Effector memory CD8-positive, alpha-beta T cell (primary cell): ENCODE measurements around the gene FGF4.
"Not testable (repeated sequence)": the region's sequence is repeated elsewhere in the genome, so short reads cannot be mapped to it uniquely, and the experiment has no call there.

Source experiments
- ATAC-seq: fragments of 150-1000 bp; cut with Tn5 transposase; replicated peaks from 2 replicates; pipeline ENCODE4 v1.10.0; 2021; ENCODE audit warnings: mild to moderate bottlenecking, moderate library complexity
- DNase-seq, 3 experiments: peaks; one replicate each; pipeline ENCODE4 v3.0.0; 2021
- H3K27ac Mint-ChIP-seq, 2 donors: one replicate each; pipeline ENCODE4 v1.8.0; 2022; ENCODE audit warnings: mild to moderate bottlenecking in 2 of 2, mixed read lengths in 2 of 2, moderate library complexity in 2 of 2
- H3K27me3 Mint-ChIP-seq, 2 donors: one replicate each; pipeline ENCODE4 v1.8.0; 2022; ENCODE audit warnings: mixed read lengths in 2 of 2
- H3K36me3 Mint-ChIP-seq: one replicate; pipeline ENCODE4 v1.8.0; 2022; ENCODE audit warnings: mild to moderate bottlenecking, moderate library complexity, mixed read lengths; ENCODE audit not compliant: insufficient read depth
- H3K4me1 Mint-ChIP-seq, 2 donors: one replicate each; pipeline ENCODE4 v1.8.0; 2022; ENCODE audit warnings: low read depth in 2 of 2, mixed read lengths in 2 of 2
- H3K4me3 Mint-ChIP-seq, 2 donors: one replicate each; pipeline ENCODE4 v1.8.0; 2022; ENCODE audit warnings: mild to moderate bottlenecking in 2 of 2, mixed read lengths in 2 of 2, moderate library complexity in 2 of 2
- H3K9me3 Mint-ChIP-seq, 2 donors: one replicate each; pipeline ENCODE4 v1.8.0; 2022; ENCODE audit warnings: mixed read lengths in 2 of 2

The FGF4 gene

GRCh38 chr11:69774354-69775162 lies 583 bp downstream of the FGF4 start:
- H3K27me3 Mint-ChIP-seq: peaks cover 18 to 56% of the 10 kb centered on the region in 2 donors
- DNase-seq: no peak
- ATAC-seq: no peak

GRCh38 chr11:69773626-69774353 lies 1.4 kb downstream of the FGF4 start:
- Mint-ChIP-seq H3K36me3 (no peaks in the 10 kb centered on the region), H3K27ac (no peak overlapping the region), H3K4me3 (no peak overlapping the region), H3K9me3 (no peaks in the 10 kb centered on the region), H3K4me1 (no peaks in the 10 kb centered on the region), H3K27me3 (peaks cover 18 to 63% of the 10 kb centered on the region in 2 donors)
- DNase-seq: no peak
- ATAC-seq: no peak

More at GRCh38 chr11:69774354-69775162, 583 bp downstream of the FGF4 start:
- Mint-ChIP-seq H3K4me3 (no peak overlapping the region), H3K9me3 (no peaks in the 10 kb centered on the region), H3K36me3 (no peaks in the 10 kb centered on the region), H3K27ac (no peak overlapping the region), H3K4me1 (no peaks in the 10 kb centered on the region)

- H3K4me1 Mint-ChIP-seq: no peaks in the 10 kb centered on the region
- H3K27me3 Mint-ChIP-seq: peaks cover 4 to 59% of the 10 kb centered on the region in 2 donors
- H3K36me3 Mint-ChIP-seq: no peaks in the 10 kb centered on the region
- DNase-seq: no peak
- no peak overlapping the region for H3K4me3 Mint-ChIP-seq
- H3K9me3 Mint-ChIP-seq: no peaks in the 10 kb centered on the region
- no peak overlapping the region for H3K27ac Mint-ChIP-seq
- no peak for ATAC-seq
Observed at GRCh38 chr11:69771466-69771865, 3.7 kb downstream of the FGF4 start.

- no peak overlapping the region for H3K4me3 Mint-ChIP-seq
- H3K27ac Mint-ChIP-seq: no peak overlapping the region
- no peaks in the 10 kb centered on the region for H3K4me1 Mint-ChIP-seq
- ATAC-seq (no peak), DNase-seq (no peak)
- peaks cover 11 to 50% of the 10 kb centered on the region in 2 donors for H3K27me3 Mint-ChIP-seq
- no peaks in the 10 kb centered on the region for H3K9me3 Mint-ChIP-seq
- no peaks in the 10 kb centered on the region for H3K36me3 Mint-ChIP-seq
Observed at GRCh38 chr11:69770540-69770939, 4.6 kb downstream of the FGF4 start.

GRCh38 chr11:69765498-69765995 lies 9.6 kb downstream of the FGF4 start:
- H3K27me3 Mint-ChIP-seq: peaks cover 32 to 66% of the 10 kb centered on the region in 2 donors

GRCh38 chr11:69764918-69765317 lies 10.2 kb downstream of the FGF4 start:
- not testable (repeated sequence) for ATAC-seq

More at GRCh38 chr11:69765498-69765995, 9.6 kb downstream of the FGF4 start:
- Mint-ChIP-seq H3K36me3 (peaks cover 3% of the 10 kb centered on the region), H3K9me3 (no peaks in the 10 kb centered on the region), H3K4me3 (no peak overlapping the region), H3K27ac (no peak overlapping the region), H3K4me1 (no peaks in the 10 kb centered on the region)
- ATAC-seq (no peak), DNase-seq (no peak)

GRCh38 chr11:69760319-69760718 lies 14.8 kb downstream of the FGF4 start:
- H3K27ac Mint-ChIP-seq: no peak overlapping the region
- no peak for DNase-seq
- peaks cover 5% of the 10 kb centered on the region for H3K36me3 Mint-ChIP-seq
- no peaks in the 10 kb centered on the region for H3K4me1 Mint-ChIP-seq
- no peaks in the 10 kb centered on the region for H3K9me3 Mint-ChIP-seq
- no peak overlapping the region for H3K4me3 Mint-ChIP-seq
- ATAC-seq: no peak
- H3K27me3 Mint-ChIP-seq: peaks cover 33 to 75% of the 10 kb centered on the region in 2 donors

More at GRCh38 chr11:69764918-69765317, 10.2 kb downstream of the FGF4 start:
- H3K36me3 Mint-ChIP-seq, H3K9me3 Mint-ChIP-seq, H3K4me1 Mint-ChIP-seq, DNase-seq, H3K4me3 Mint-ChIP-seq: not testable (repeated sequence)
- peaks cover 36 to 66% of the 10 kb centered on the region in 2 donors for H3K27me3 Mint-ChIP-seq
- H3K27ac Mint-ChIP-seq: peak overlapping the region in 1 of 2 donors; percentile 65

- Mint-ChIP-seq H3K36me3 (peaks cover 11% of the 10 kb centered on the region), H3K27ac (no peak overlapping the region), H3K9me3 (no peaks in the 10 kb centered on the region), H3K4me1 (peaks cover 0 to 3% of the 10 kb centered on the region in 2 donors), H3K4me3 (no peak overlapping the region), H3K27me3 (peaks cover 22 to 41% of the 10 kb centered on the region in 2 donors)
- ATAC-seq: no peak
- DNase-seq: no peak
Observed at GRCh38 chr11:69752890-69753289, 22.3 kb downstream of the FGF4 start.

GRCh38 chr11:69750875-69751597 lies 24.1 kb downstream of the FGF4 start:
- ATAC-seq: no peak
- Mint-ChIP-seq H3K27ac (no peak overlapping the region), H3K9me3 (no peaks in the 10 kb centered on the region), H3K27me3 (peaks cover 22 to 41% of the 10 kb centered on the region in 2 donors), H3K4me3 (no peak overlapping the region), H3K4me1 (peaks cover 0 to 3% of the 10 kb centered on the region in 2 donors), H3K36me3 (peaks cover 9% of the 10 kb centered on the region)
- no peak for DNase-seq

GRCh38 chr11:69750108-69750850 lies 24.9 kb downstream of the FGF4 start:
- Mint-ChIP-seq H3K4me1 (peaks cover 0 to 3% of the 10 kb centered on the region in 2 donors), H3K9me3 (no peaks in the 10 kb centered on the region), H3K27ac (no peak overlapping the region), H3K27me3 (peaks cover 29 to 44% of the 10 kb centered on the region in 2 donors), H3K4me3 (no peak overlapping the region), H3K36me3 (peaks cover 9% of the 10 kb centered on the region)
- ATAC-seq (no peak), DNase-seq (no peak)

- Mint-ChIP-seq H3K27ac (no peak overlapping the region), H3K4me1 (peaks cover 0 to 3% of the 10 kb centered on the region in 2 donors), H3K4me3 (no peak overlapping the region), H3K9me3 (no peaks in the 10 kb centered on the region), H3K36me3 (peaks cover 9% of the 10 kb centered on the region), H3K27me3 (peaks cover 35 to 56% of the 10 kb centered on the region in 2 donors)
- no peak for DNase-seq
- no peak for ATAC-seq
Observed at GRCh38 chr11:69748637-69749036, 26.5 kb downstream of the FGF4 start.

GRCh38 chr11:69746752-69747742 lies 28.1 kb downstream of the FGF4 start:
- DNase-seq (no peak), ATAC-seq (no peak)
- Mint-ChIP-seq H3K27ac (no peak overlapping the region), H3K4me3 (no peak overlapping the region), H3K36me3 (peaks cover 9% of the 10 kb centered on the region), H3K27me3 (peaks cover 35 to 67% of the 10 kb centered on the region in 2 donors), H3K9me3 (no peaks in the 10 kb centered on the region), H3K4me1 (peaks cover 0 to 3% of the 10 kb centered on the region in 2 donors)
